Loucy (cell line): ENCODE measurements around the gene TRIM45.

Experiments
- CTCF ChIP-seq: fragments of 200-600 bp; sonication (generic); conservative IDR thresholded peaks from 2 replicates; pipeline ENCODE4 v1.5.1; 2014; ENCODE audit warnings: mild to moderate bottlenecking, antibody characterized with exemption, low read length
- EZH2phosphoT487 ChIP-seq: fragments of 200-600 bp; IDR thresholded peaks from 2 replicates; pipeline ENCODE4 v1.6.1; 2018; ENCODE audit warnings: antibody characterized with exemption, mild to moderate bottlenecking, moderate library complexity, borderline replicate concordance

GRCh38 chr1:117122330-117123025 is 929 bp upstream of the TRIM45 start:
- no peak for TF ChIP-seq CTCF
- no peak for TF ChIP-seq EZH2phosphoT487
